Activated CD4-positive, alpha-beta T cell treated with anti-CD3 and anti-CD28 coated beads for 36 hours (primary cell): ENCODE results near the gene ANP32B. TPM values are rescaled to one million over a fixed set of nuclear protein-coding genes. Genes with fewer than 3 reads are reported as not detected.
A peak's percentile ranks its signal among the peaks of the same experiment; 100 is the strongest.
"Not testable (repeated sequence)": the region's sequence is repeated elsewhere in the genome, so short reads cannot be mapped to it uniquely, and the experiment has no call there.

ENCODE experiments used
- ATAC-seq: fragments of 200-7000 bp; cut with Tn5 transposase; one replicate; pipeline ENCODE4 v1.10.0; 2021; ENCODE audit warnings: mild to moderate bottlenecking, moderate library complexity
- CTCF ChIA-PET: fragments of 350-600 bp; sonication (Branson Sonifier 250); formaldehyde crosslinking; loops from one replicate; lab custom pipeline; 2021; ENCODE audit warnings: antibody characterized with exemption; lab: Charles Lee
- POLR2A ChIA-PET: fragments of 350-600 bp; sonication (Branson Sonifier 250); formaldehyde crosslinking; loops from one replicate; lab custom pipeline; 2021; ENCODE audit warnings: antibody characterized with exemption, inconsistent platforms; lab: Charles Lee
- DNase-seq: peaks from one replicate; pipeline ENCODE4 v3.0.0-alpha.2; 2020
- H3K27ac Mint-ChIP-seq: one replicate; pipeline ENCODE4 v1.8.0; 2021; ENCODE audit warnings: mixed read lengths
- H3K27me3 Mint-ChIP-seq: one replicate; pipeline ENCODE4 v1.8.0; 2021; ENCODE audit warnings: mixed read lengths
- H3K36me3 Mint-ChIP-seq: one replicate; pipeline ENCODE4 v1.8.0; 2021; ENCODE audit warnings: low read depth, mixed read lengths
- H3K4me1 Mint-ChIP-seq: one replicate; pipeline ENCODE4 v1.8.0; 2021; ENCODE audit warnings: mixed read lengths
- H3K4me3 Mint-ChIP-seq: one replicate; pipeline ENCODE4 v1.8.0; 2021; ENCODE audit warnings: mild to moderate bottlenecking, moderate library complexity, mixed read lengths
- H3K9me3 Mint-ChIP-seq: one replicate; pipeline ENCODE4 v1.8.0; 2021; ENCODE audit warnings: low read depth, mixed read lengths
- intact Hi-C, 2 experiments: fragments of 100-400 bp; cut with DNase I in 1 of 2; cut with micrococcal nuclease in 1 of 2; formaldehyde crosslinking; loops; one replicate each; pipeline versions ENCODE4 v1.14.2 to v1.15.1; 2022 to 2024; cut with DNase I, micrococcal nuclease
- total RNA-seq, 2 experiments: library from RNA; stranded (reverse); gene quantifications; one replicate each; pipeline ENCODE4 v1.2.3, GENCODE V29; 2021

ANP32B gene
- total RNA-seq, 2 experiments from 2014 or later, result 367 to 440 TPM

DNA sequence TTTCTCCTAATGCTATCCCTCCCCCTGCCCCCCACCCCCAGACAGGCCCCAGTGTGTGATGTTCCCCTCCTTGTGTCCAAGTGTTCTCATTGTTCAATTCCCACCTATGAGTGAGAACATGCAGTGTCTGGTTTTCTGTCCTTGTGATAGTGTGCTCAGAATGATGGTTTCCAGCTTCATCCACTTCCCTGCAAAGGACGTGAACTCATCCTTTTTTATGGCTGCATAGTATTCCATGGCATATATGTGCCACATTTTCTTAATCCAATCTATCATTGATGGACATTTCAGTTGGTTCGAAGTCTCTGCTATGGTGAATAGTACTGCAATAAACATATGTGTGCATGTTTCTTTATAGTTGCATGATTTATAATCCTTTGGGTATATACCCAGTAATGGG lies 37.7 kb upstream of the ANP32B start:
- CTCF ChIA-PET, H3K27me3 Mint-ChIP-seq, ATAC-seq, H3K4me3 Mint-ChIP-seq, H3K9me3 Mint-ChIP-seq, H3K27ac Mint-ChIP-seq, DNase-seq, intact Hi-C loops, POLR2A ChIA-PET, H3K4me1 Mint-ChIP-seq, H3K36me3 Mint-ChIP-seq: not testable (repeated sequence)

DNA sequence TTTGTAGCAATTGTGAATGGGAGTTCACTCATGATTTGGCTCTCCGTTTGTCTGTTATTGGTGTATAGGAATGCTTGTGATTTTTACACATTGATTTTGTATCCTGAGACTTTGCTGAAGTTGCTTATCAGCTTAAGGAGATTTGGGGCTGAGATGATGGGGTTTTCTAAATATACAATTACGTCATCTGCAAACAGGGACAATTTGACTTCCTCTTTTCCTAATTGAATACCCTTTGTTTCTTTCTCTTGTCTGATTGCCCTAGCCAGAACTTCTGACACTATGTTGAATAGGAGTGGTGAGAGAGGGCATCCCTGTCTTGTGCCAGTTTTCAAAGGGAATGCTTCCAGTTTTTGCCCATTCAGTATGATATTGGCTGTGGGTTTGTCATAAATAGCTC lies 36.0 kb upstream of the ANP32B start:
- H3K27me3 Mint-ChIP-seq, H3K36me3 Mint-ChIP-seq, DNase-seq, H3K4me3 Mint-ChIP-seq, H3K4me1 Mint-ChIP-seq, H3K9me3 Mint-ChIP-seq, ATAC-seq, H3K27ac Mint-ChIP-seq, POLR2A ChIA-PET, intact Hi-C loops: not testable (repeated sequence)
- CTCF ChIA-PET, result interaction anchor here (1.0 kb wide), 1 partner anchor 23 kb away, joined by 3 read pairs; no protein-coding TSS in a partner anchor

DNA sequence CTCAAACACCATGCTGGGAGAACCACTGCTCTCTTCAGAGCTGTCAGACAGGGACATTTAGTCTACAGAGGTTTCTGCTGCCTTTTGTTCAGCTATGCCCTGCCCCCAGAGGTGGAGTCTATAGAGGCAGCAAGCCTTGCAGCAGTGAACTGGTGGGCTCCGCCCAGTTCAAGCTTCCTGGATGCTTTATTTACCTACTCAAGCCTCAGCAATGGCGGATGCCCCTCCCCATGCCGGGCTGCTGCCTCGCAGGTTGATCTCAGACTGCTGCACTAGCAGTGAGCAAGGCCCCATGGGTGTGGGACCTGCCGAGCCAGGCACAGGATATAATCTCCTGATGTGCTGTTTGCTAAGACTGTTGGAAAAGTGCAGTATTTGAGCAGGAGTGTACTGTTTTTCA lies 32.3 kb upstream of the ANP32B start:
- POLR2A ChIA-PET, H3K9me3 Mint-ChIP-seq, intact Hi-C loops, H3K36me3 Mint-ChIP-seq, H3K4me3 Mint-ChIP-seq, DNase-seq, H3K4me1 Mint-ChIP-seq, H3K27me3 Mint-ChIP-seq, H3K27ac Mint-ChIP-seq: not testable (repeated sequence)
- CTCF ChIA-PET, result interaction anchor here (1.1 to 2.1 kb wide), 5 partner anchors 9 to 60 kb away, joined by 4 to 6 read pairs (median 4); partner anchors contain the start of gene TRMO
- ATAC-seq, result peak; percentile 58

DNA sequence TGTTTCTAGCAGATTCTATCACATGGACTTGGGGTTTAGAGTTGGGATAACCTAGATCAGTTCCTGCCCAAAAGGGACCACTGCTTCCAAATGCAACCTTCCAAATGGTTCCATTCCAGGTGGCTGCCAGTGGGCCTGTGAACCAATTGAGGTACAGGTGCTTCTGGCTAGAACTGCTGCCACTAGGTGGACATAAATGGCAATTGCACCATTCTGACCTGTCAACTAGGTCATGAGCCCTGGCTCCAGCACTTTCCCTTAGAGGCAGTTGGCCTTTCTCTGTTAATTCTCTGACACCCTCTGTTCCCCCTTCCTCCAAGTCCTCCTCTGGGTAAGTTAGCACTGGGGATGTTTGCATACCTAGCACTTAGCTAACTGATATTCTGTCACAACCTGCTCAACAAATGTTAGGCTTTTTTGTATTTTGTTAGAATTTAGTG lies 28.6 kb upstream of the ANP32B start:
- no peak overlapping the region for H3K27ac Mint-ChIP-seq
- ATAC-seq (peak; percentile 90), DNase-seq (peak; percentile 69)
- intact Hi-C loops, result loop anchor here (1.0 kb wide), 3 partner anchors 31 to 244 kb away; no protein-coding TSS in a partner anchor
- no peaks in the 10 kb centered on the region for H3K36me3 Mint-ChIP-seq
- H3K9me3 Mint-ChIP-seq, result no peaks in the 10 kb centered on the region
- ChIA-PET POLR2A (no interaction called here), CTCF (interaction anchor here (0.6 to 4.1 kb wide), 14 partner anchors 8 to 445 kb away, joined by 3 to 49 read pairs (median 5); partner anchors contain the start of gene TRMO)
- no peaks in the 10 kb centered on the region for H3K27me3 Mint-ChIP-seq
- no peak overlapping the region for H3K4me3 Mint-ChIP-seq
- H3K4me1 Mint-ChIP-seq, result peaks cover 9% of the 10 kb centered on the region

DNA sequence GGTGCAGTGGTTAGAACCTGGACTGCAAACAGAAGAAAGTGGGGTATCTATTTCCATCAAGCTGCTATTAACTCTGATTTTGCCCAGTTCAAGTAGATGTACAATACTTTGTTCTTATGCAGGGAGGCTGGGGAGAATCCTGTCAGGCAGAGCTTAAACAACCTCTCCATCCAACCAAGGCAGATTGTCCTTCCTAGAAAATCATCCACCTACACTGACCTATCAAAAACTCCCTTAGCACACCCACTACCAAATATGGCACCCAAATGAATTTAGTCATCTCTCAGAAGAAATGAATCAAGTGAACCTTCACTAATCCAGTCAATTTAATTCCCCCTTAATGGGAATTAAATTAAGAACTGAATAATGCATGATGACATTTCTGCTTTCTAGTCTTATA lies 26.8 kb upstream of the ANP32B start:
- ATAC-seq, result no peak
- no peaks in the 10 kb centered on the region for H3K36me3 Mint-ChIP-seq

DNA sequence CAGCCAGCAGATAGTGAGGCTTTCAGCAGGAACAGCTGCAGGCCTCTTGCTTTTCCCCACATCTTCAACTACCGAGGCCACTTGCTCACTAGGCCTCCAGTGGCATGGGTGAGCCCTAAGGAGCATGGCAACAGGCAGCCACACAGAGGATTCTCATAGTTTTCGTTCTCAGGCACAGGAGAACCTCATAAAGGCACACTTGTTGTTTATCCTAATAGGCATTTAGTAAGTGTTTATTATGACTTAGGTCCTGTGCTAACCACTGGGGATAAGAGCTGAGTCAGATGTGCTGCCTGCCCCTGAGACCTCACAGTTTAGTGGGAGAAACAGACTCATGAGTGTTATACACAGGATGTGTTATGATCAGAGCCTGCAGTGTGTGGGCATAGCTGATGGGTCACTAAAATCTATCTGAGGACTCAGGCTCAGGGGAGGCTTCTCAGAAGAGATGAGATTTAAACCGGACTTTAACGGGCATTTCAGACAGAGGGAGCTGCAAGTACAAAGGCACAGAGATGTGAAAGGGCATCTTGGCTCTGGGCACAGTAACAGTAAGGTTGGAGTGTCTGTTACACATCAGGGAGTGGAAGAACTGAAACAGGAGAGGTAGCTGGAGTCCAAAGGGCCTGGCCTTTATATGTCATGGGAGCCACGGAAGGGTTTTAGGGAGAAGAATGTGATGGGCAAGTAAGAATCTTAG lies 24.2 kb upstream of the ANP32B start:
- H3K9me3 Mint-ChIP-seq, result no peaks in the 10 kb centered on the region
- DNase-seq (no peak), ATAC-seq (peak; percentile 67)
- no peak overlapping the region for H3K4me3 Mint-ChIP-seq
- H3K36me3 Mint-ChIP-seq, result no peaks in the 10 kb centered on the region
- peaks cover 9% of the 10 kb centered on the region for H3K4me1 Mint-ChIP-seq
- intact Hi-C loops, result no loop called here
- no peaks in the 10 kb centered on the region for H3K27me3 Mint-ChIP-seq
- no peak overlapping the region for H3K27ac Mint-ChIP-seq
- POLR2A ChIA-PET, result no interaction called here
- CTCF ChIA-PET, result interaction anchor here (0.6 to 3.4 kb wide), 7 partner anchors 8 to 420 kb away, joined by 3 to 24 read pairs (median 5); partner anchors contain the start of gene TRMO

More for the DNA sequence above, 26.8 kb upstream of the ANP32B start:
- Mint-ChIP-seq H3K9me3 (no peaks in the 10 kb centered on the region), H3K4me1 (peaks cover 9% of the 10 kb centered on the region), H3K4me3 (no peak overlapping the region), H3K27ac (no peak overlapping the region), H3K27me3 (no peaks in the 10 kb centered on the region)
- ChIA-PET CTCF (interaction anchor here (0.6 to 4.1 kb wide), 8 partner anchors 8 to 743 kb away, joined by 3 to 49 read pairs (median 4); partner anchors contain the start of genes ANP32B and TRMO), POLR2A (interaction anchor here (0.6 kb wide), 1 partner anchor 145 kb away, joined by 3 read pairs; no protein-coding TSS in a partner anchor)
- intact Hi-C loops, result no loop called here
- DNase-seq, result no peak

DNA sequence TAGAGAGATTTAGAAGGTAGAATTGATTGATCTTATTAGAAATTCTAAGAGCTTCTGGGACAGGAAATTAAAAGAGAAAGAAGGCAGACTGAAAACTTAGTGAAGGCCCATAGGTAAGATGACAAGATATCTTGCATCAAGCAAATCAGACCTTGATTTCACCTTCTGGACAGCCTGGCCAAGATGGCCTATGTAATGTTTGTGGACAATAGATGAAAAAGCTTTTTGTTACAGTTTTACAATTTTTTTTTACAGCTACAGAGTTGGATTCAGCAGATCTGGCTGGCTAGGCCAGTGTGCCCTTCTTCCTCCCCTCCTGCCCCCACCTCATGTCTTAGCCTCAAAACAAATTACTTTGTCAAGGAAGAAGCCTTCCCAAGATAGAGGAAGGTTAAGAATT lies 23.6 kb upstream of the ANP32B start:
- no peak for ATAC-seq
- Mint-ChIP-seq H3K27me3 (peaks cover 2% of the 10 kb centered on the region), H3K36me3 (no peaks in the 10 kb centered on the region), H3K27ac (no peak overlapping the region), H3K4me3 (no peak overlapping the region), H3K4me1 (peaks cover 10% of the 10 kb centered on the region), H3K9me3 (no peaks in the 10 kb centered on the region)
- intact Hi-C loops, result no loop called here
- POLR2A ChIA-PET, result no interaction called here
- DNase-seq, result no peak
- CTCF ChIA-PET, result interaction anchor here (1.1 to 3.4 kb wide), 7 partner anchors 8 to 69 kb away, joined by 3 to 24 read pairs (median 5); partner anchors contain the start of gene TRMO

DNA sequence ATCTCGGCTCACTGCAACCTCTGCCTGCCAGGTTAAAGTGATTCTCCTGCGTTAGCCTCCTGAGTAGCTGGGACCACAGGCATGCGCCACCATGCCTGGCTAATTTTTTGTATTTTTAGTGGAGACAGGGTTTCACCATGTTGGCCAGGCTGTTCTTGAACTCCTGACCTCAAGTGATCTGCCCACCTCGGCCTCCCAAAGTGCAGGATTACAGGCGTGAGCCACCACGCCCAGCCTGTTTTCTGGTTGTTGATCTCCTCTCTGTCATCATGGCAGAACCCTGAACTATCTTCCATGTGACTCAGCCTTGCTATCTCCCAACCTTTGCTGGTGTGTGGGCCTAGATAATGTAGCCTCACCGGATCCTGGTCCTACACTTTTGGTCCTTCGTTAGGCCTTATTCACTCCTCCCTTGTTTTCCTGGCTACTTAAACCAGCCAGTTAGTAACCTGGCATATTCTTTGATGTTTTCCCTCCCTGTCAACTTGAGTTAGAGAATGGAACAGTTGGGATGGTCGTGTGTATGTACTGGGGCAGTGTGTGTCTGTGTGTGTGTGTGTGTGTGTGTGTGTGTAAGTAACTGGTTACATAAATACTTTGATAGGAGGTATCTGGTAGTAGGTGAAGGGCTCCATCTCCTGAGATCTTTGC lies 22.3 kb upstream of the ANP32B start:
- DNase-seq, H3K9me3 Mint-ChIP-seq, H3K27ac Mint-ChIP-seq, POLR2A ChIA-PET, ATAC-seq, H3K4me1 Mint-ChIP-seq, intact Hi-C loops, H3K27me3 Mint-ChIP-seq, H3K4me3 Mint-ChIP-seq, H3K36me3 Mint-ChIP-seq: not testable (repeated sequence)
- CTCF ChIA-PET, result interaction anchor here (0.6 to 3.4 kb wide), 5 partner anchors 8 to 70 kb away, joined by 3 to 24 read pairs (median 4); partner anchors contain the start of gene TRMO

DNA sequence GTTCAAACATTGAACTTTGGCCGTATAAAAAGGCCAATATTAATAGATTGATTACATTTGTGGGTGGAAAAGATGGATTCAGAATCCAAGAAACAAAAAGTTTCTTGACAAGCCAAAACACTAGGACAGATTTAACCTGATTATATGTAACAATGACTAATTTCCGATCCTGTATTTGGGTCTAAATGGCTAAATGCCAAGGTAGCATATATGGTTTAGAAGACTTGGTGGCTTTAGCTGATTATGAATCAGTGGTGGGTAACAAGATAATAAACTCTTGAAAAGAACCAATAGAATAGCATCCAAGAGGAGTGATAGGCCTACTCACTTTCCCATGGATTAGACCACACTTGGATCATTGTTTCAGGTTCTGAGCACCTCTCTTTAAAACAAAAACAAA lies 21.8 kb upstream of the ANP32B start:
- Mint-ChIP-seq H3K9me3 (no peaks in the 10 kb centered on the region), H3K36me3 (no peaks in the 10 kb centered on the region), H3K27ac (no peak overlapping the region), H3K4me1 (peaks cover 6% of the 10 kb centered on the region), H3K4me3 (no peak overlapping the region), H3K27me3 (peaks cover 2% of the 10 kb centered on the region)
- ChIA-PET CTCF (interaction anchor here (0.6 to 2.7 kb wide), 5 partner anchors 8 to 70 kb away, joined by 3 to 13 read pairs (median 4); no protein-coding TSS in a partner anchor), POLR2A (no interaction called here)
- intact Hi-C loops, result no loop called here
- ATAC-seq (no peak), DNase-seq (no peak)

DNA sequence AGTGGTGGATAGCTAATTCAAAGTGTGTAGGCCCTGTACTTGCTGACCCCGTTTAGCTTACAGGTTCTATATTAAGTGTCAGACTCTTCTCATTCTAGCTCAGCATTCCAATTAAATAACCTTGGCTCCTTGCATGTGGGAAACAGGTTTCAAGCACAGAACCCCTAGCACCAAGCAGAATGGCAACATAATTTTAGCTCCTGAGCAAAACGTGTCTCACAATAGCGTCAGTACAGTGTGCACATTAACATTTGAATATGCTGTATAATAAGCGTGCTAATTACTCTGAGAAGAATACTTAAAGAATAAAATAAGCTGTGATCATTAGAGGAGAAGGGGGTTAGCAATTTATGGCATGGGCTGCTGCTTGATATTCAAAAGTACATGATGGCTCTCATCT lies 21.0 kb upstream of the ANP32B start:
- intact Hi-C loops, result no loop called here
- Mint-ChIP-seq H3K27me3 (peaks cover 2% of the 10 kb centered on the region), H3K9me3 (no peaks in the 10 kb centered on the region), H3K4me1 (peaks cover 5% of the 10 kb centered on the region), H3K36me3 (no peaks in the 10 kb centered on the region), H3K4me3 (no peak overlapping the region), H3K27ac (no peak overlapping the region)
- DNase-seq, result no peak
- ChIA-PET CTCF (interaction anchor here (0.7 to 2.7 kb wide), 4 partner anchors 9 to 71 kb away, joined by 4 to 13 read pairs (median 4); no protein-coding TSS in a partner anchor), POLR2A (no interaction called here)
- ATAC-seq, result no peak

DNA sequence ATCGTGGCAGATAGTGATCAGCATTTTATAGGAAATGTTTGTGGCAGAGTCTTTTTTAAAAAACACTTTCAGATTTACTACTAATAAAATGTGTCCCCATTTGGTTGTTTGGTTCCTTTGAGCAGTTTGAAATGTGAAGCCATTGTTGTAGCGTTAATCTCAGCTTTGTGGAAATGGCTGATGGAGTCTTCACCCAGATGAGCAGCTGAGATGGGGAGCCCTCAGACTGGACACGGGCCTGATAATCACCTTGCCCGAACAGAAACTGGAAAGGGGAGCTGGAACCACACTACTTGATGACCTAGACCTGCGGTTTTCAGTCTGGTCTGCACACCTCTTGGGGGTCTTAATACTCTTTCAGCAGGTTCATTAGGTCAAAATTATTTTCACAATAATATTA lies 20.6 kb upstream of the ANP32B start:
- intact Hi-C loops, result no loop called here
- no peak overlapping the region for H3K4me3 Mint-ChIP-seq
- POLR2A ChIA-PET, result no interaction called here
- ATAC-seq (no peak), DNase-seq (no peak)
- H3K27ac Mint-ChIP-seq, result no peak overlapping the region
- H3K27me3 Mint-ChIP-seq, result peaks cover 2% of the 10 kb centered on the region
- no peaks in the 10 kb centered on the region for H3K36me3 Mint-ChIP-seq
- CTCF ChIA-PET, result interaction anchor here (0.6 to 2.7 kb wide), 6 partner anchors 9 to 74 kb away, joined by 3 to 13 read pairs (median 4); no protein-coding TSS in a partner anchor
- peaks cover 5% of the 10 kb centered on the region for H3K4me1 Mint-ChIP-seq
- H3K9me3 Mint-ChIP-seq, result no peaks in the 10 kb centered on the region
